ENCODE data around the gene CPNE7. TPM values are rescaled to one million over a fixed set of nuclear protein-coding genes. Genes with fewer than 3 reads are reported as not detected.

The CPNE7 gene
- total and polyA plus RNA-seq, 9 of the 15 experiments (the other 6 are each of a cell fraction or from before 2014, with no cell fraction given), result 0.30 to 73.4 (median 32.7) TPM

DNA sequence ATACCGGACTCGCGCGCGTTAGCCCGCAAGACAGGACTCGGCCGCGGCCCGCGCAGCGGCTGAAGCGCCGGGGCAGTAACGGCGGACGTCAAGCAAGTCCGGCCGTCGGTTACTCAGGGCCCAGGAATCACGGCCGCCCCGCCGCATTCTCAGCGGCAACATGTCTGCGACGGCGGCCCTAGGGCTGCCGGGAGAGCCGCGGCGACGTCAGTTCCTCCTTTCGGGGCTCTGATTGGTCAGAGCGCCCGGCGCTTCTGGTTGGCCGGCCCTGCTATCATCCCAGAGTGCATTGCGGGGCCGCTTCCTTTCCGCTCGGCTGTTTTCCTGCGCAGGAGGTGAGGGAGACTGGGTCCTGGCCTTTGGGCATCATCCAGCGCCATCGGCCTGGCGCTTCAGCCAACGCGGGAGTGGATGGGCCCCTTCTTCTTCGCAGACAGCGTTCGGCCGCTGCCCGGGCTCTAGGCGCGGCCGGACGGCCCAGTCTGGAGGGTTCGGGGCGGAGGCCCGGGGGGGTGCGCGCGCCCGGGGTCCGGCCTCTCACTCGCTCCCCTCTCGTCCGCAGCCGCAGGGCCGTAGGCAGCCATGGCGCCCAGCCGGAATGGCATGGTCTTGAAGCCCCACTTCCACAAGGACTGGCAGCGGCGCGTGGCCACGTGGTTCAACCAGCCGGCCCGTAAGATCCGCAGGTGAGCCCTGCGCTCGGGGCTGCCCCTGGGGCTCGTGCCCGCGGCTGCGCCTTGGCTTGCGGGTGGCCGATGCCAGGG, 15.0 kb upstream of the CPNE7 start, which contains the start of gene RPL13 (continued):
- TF ChIP-seq PTTG1 (tag; IDR thresholded peaks at IDR 0.05; ENCODE audit: low read depth), result no peak
- TF ChIP-seq ZNF133 (CRISPR knock-in tag; IDR thresholded peaks at IDR 0.05), result no peak
- no peak for TF ChIP-seq GABPB2 (CRISPR knock-in tag; conservative IDR thresholded peaks at IDR 0.05)
- TF ChIP-seq, protein P1, sequence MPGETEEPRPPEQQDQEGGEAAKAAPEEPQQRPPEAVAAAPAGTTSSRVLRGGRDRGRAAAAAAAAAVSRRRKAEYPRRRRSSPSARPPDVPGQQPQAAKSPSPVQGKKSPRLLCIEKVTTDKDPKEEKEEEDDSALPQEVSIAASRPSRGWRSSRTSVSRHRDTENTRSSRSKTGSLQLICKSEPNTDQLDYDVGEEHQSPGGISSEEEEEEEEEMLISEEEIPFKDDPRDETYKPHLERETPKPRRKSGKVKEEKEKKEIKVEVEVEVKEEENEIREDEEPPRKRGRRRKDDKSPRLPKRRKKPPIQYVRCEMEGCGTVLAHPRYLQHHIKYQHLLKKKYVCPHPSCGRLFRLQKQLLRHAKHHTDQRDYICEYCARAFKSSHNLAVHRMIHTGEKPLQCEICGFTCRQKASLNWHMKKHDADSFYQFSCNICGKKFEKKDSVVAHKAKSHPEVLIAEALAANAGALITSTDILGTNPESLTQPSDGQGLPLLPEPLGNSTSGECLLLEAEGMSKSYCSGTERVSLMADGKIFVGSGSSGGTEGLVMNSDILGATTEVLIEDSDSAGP (CRISPR knock-in tag; IDR thresholded peaks at IDR 0.05), result no peak
- TF ChIP-seq ZNF197 (CRISPR knock-in tag; IDR thresholded peaks at IDR 0.05; ENCODE audit: low read depth), result no peak
- TF ChIP-seq ZNF655 (CRISPR knock-in tag; IDR thresholded peaks at IDR 0.05), result no peak
- peak; percentile 13 to 93; a peak in 3 of 4 replicates for TF ChIP-seq NONO (IDR thresholded peaks at IDR 0.05; ENCODE audit: low read depth in 2 of 2, low read length in 1 of 2)
- TF ChIP-seq ZSCAN29 (IDR thresholded peaks at IDR 0.05), result peak; percentile 67; the same call in 1 of the 2 replicates
- no peak for TF ChIP-seq RFX7 (CRISPR knock-in tag; IDR thresholded peaks at IDR 0.05)
- TF ChIP-seq, protein P2, sequence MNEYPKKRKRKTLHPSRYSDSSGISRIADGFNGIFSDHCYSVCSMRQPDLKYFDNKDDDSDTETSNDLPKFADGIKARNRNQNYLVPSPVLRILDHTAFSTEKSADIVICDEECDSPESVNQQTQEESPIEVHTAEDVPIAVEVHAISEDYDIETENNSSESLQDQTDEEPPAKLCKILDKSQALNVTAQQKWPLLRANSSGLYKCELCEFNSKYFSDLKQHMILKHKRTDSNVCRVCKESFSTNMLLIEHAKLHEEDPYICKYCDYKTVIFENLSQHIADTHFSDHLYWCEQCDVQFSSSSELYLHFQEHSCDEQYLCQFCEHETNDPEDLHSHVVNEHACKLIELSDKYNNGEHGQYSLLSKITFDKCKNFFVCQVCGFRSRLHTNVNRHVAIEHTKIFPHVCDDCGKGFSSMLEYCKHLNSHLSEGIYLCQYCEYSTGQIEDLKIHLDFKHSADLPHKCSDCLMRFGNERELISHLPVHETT (CRISPR knock-in tag; conservative IDR thresholded peaks at IDR 0.05 in 1 of 2, IDR thresholded peaks at IDR 0.05 in 1 of 2), result peak in 1 of 2 experiments; percentile 92; a peak in 2 of 4 replicates
- no peak for TF ChIP-seq DIDO1 (tag; IDR thresholded peaks at IDR 0.05; ENCODE audit: low read depth)
- no peak; the same call in 1 of the 2 replicates for TF ChIP-seq NR3C1 (CRISPR knock-in tag; IDR thresholded peaks at IDR 0.05)
- TF ChIP-seq ZBTB7A (IDR thresholded peaks at IDR 0.05; ENCODE audit: borderline replicate concordance, control insufficient read depth, low read depth, low read length), result peak; percentile 53; the same call in 1 of the 2 replicates
- no peak for TF ChIP-seq NFATC3 (IDR thresholded peaks at IDR 0.05)
- no peak for TF ChIP-seq EZH2 (IDR thresholded peaks at IDR 0.05; ENCODE audit: borderline replicate concordance, low read depth, low read length)
- peak; percentile 81 for TF ChIP-seq CXXC5 (CRISPR knock-in tag; IDR thresholded peaks at IDR 0.05)
- peak; percentile 33 to 91 (median 87) for TF ChIP-seq YY1 (IDR thresholded peaks at IDR 0.05; ENCODE audit: borderline replicate concordance in 1 of 3, control insufficient read depth in 1 of 3, extremely low read depth in 1 of 3, insufficient read depth in 3 of 3, insufficient read length in 1 of 3, insufficient replicate concordance in 2 of 3, low read depth in 1 of 3, low read length in 2 of 3)
- peak; percentile 65 for TF ChIP-seq FOS (IDR thresholded peaks at IDR 0.05; ENCODE audit: extremely low read depth, insufficient read length)
- TF ChIP-seq POLR2A (conservative IDR thresholded peaks at IDR 0.05), result peak; percentile 99
- no peak for TF ChIP-seq ZNF224 (CRISPR knock-in tag; IDR thresholded peaks at IDR 0.05)
- TF ChIP-seq, protein P3, sequence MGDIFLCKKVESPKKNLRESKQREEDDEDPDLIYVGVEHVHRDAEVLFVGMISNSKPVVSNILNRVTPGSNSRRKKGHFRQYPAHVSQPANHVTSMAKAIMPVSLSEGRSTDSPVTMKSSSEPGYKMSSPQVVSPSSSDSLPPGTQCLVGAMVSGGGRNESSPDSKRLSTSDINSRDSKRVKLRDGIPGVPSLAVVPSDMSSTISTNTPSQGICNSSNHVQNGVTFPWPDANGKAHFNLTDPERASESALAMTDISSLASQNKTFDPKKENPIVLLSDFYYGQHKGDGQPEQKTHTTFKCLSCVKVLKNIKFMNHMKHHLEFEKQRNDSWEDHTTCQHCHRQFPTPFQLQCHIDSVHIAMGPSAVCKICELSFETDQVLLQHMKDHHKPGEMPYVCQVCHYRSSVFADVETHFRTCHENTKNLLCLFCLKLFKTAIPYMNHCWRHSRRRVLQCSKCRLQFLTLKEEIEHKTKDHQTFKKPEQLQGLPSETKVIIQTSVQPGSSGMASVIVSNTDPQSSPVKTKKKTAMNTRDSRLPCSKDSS (IDR thresholded peaks at IDR 0.05; ENCODE audit: low read depth, partially characterized antibody), result no peak
- TF ChIP-seq ZFP36 (IDR thresholded peaks at IDR 0.05; ENCODE audit: low read depth, low read length, partially characterized antibody), result no peak

Measured in K562 (cell line).